Progenitor cell of endocrine pancreas (in vitro differentiated cells): ENCODE results near the gene NEK4. TPM values are rescaled to one million over a fixed set of nuclear protein-coding genes. Genes with fewer than 3 reads are reported as not detected.
"Not testable (repeated sequence)": the region's sequence is repeated elsewhere in the genome, so short reads cannot be mapped to it uniquely, and the experiment has no call there.

Source experiments
- DNase-seq: peaks from one replicate; pipeline ENCODE4 v3.0.0; 2021; ENCODE audit warnings: low spot score; ENCODE audit not compliant: unreplicated experiment
- H3K27ac Mint-ChIP-seq: 2 replicates; pipeline ENCODE4 v1.8.0; 2021; ENCODE audit warnings: mild to moderate bottlenecking, moderate library complexity, mixed read lengths
- H3K27me3 Mint-ChIP-seq: 2 replicates; pipeline ENCODE4 v1.8.0; 2021; ENCODE audit warnings: mixed read lengths
- H3K36me3 Mint-ChIP-seq: 2 replicates; pipeline ENCODE4 v1.8.0; 2022; ENCODE audit warnings: mixed read lengths; ENCODE audit not compliant: insufficient read depth
- H3K4me1 Mint-ChIP-seq: 2 replicates; pipeline ENCODE4 v1.8.0; 2021; ENCODE audit warnings: low read depth, mixed read lengths
- H3K4me3 Mint-ChIP-seq: 2 replicates; pipeline ENCODE4 v1.8.0; 2021; ENCODE audit warnings: low read depth, mild to moderate bottlenecking, moderate library complexity, mixed read lengths
- H3K9me3 Mint-ChIP-seq: 2 replicates; pipeline ENCODE4 v1.8.0; 2021; ENCODE audit warnings: low read depth, mixed read lengths
- total RNA-seq: library from RNA; stranded (reverse); gene quantifications from 2 replicates; pipeline ENCODE4 v1.2.1, GENCODE V29; 2021
- TF ChIP-seq, protein P1 (sequence below): fragments of 200-600 bp; sonication (generic); IDR thresholded peaks from one replicate; pipeline ENCODE4 v1.5.0; 2021; ENCODE audit warnings: antibody characterized with exemption, mild to moderate bottlenecking; ENCODE audit not compliant: unreplicated experiment

NEK4 gene
- total RNA-seq, 1 donor from 2014 or later = 51.1 TPM

- no peaks in the 10 kb centered on the region for H3K9me3 Mint-ChIP-seq
- peak; percentile 7 for DNase-seq
- H3K27me3 Mint-ChIP-seq = peaks cover 18% of the 10 kb centered on the region
- TF ChIP-seq, protein P1, sequence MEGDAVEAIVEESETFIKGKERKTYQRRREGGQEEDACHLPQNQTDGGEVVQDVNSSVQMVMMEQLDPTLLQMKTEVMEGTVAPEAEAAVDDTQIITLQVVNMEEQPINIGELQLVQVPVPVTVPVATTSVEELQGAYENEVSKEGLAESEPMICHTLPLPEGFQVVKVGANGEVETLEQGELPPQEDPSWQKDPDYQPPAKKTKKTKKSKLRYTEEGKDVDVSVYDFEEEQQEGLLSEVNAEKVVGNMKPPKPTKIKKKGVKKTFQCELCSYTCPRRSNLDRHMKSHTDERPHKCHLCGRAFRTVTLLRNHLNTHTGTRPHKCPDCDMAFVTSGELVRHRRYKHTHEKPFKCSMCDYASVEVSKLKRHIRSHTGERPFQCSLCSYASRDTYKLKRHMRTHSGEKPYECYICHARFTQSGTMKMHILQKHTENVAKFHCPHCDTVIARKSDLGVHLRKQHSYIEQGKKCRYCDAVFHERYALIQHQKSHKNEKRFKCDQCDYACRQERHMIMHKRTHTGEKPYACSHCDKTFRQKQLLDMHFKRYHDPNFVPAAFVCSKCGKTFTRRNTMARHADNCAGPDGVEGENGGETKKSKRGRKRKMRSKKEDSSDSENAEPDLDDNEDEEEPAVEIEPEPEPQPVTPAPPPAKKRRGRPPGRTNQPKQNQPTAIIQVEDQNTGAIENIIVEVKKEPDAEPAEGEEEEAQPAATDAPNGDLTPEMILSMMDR = no peak
- no peaks in the 10 kb centered on the region for H3K36me3 Mint-ChIP-seq
- no peak overlapping the region for H3K4me3 Mint-ChIP-seq
- peaks cover 21% of the 10 kb centered on the region for H3K4me1 Mint-ChIP-seq
- no peak overlapping the region for H3K27ac Mint-ChIP-seq
These were observed 7.4 kb upstream of the NEK4 start for GRCh38 chr3:52777959-52778805.

DNA sequence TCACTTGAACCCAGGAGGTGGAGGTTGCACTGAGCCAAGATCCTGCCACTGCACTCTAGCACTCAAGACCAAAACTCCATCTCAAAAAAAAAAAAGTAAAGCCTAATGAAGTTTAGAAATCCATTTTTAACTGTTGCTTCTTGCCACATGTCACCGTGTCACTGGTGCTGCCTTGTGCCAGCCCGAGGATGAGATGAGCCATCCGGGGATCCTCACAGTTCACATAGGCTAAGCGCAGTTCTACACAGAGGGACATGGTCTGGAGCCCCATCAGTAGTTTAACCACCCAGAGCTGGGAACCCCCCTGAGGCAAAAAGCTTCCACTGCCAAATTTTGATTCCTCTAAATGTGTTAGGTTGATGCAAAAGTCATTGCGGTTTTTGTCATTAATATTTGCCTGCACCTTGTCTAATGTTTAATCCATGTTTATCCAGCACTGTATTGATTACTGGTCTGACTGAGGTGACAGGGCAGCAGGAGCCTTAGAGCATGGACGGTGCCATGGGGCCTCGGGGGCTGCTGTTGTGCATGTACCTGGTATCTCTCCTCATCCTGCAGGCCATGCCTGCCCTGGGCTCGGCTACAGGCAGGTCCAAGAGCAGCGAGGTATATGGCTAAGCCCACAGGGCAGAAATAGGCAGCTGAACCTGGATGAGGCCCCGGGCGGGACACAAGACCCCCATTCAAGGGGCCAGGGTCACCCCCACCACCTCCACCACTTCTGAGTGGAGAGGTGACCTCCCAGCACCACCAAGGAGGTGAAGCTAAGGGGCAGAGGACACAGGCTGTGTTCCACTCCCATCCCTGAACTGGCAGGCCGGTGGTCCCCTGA lies 6.6 kb upstream of the NEK4 start, which contains the start of gene ITIH1:
TSS of gene ITIH1 (plus strand) at position 473 of the 832 bp plus-strand sequence. CDS start at position 490, 17 bp downstream.
- Mint-ChIP-seq H3K27me3 (peaks cover 13% of the 10 kb centered on the region), H3K4me1 (peaks cover 21% of the 10 kb centered on the region), H3K36me3 (no peaks in the 10 kb centered on the region), H3K27ac (no peak within 1 kb of the TSS), H3K9me3 (no peaks in the 10 kb centered on the region), H3K4me3 (no peak within 1 kb of the TSS)
- DNase-seq = peak; percentile 8
- TF ChIP-seq, protein P1 = no peak

DNA sequence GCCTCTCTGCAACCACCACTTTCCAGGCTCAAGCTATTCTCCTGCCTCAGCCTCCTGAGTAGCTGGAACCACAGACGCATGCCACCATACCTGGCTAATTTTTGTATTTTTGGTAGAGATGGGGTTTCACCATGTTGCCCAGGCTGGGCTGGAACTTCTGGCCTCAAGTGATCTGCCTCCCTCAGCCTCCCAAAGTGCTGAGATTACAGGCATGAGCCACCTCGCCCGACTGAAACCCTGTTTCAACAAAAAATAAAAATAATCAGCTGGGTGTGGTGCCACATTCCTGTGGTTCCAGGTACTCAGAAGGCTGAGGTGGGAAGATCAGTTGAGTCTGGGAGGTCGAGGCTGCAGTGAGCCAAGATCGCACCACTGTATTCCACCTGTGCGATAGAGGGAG lies 5.7 kb upstream of the NEK4 start:
- H3K4me3 Mint-ChIP-seq, H3K9me3 Mint-ChIP-seq, DNase-seq, H3K27me3 Mint-ChIP-seq, H3K27ac Mint-ChIP-seq, H3K36me3 Mint-ChIP-seq: not testable (repeated sequence)
- H3K4me1 Mint-ChIP-seq = peaks cover 23% of the 10 kb centered on the region

DNA sequence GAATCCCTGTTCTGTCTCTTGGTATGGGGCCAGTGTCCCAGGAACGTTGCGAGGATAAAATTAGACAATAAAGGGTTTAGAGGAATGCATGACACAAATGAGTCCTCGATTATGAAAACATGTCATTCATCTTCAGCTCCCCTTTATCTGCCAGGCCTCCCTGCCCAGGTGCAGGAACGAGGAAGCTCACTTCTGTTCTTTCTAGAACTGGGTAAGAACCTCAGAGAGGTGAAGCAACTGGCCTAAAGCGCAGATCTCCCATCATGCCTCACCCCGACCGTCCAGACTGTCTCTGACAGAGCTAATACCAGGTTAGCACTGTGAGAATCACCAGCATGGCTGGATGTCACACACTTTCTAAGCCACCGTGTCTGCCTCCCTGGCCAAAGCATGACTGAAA lies 5.1 kb upstream of the NEK4 start:
- TF ChIP-seq, protein P1 = no peak
- Mint-ChIP-seq H3K27ac (no peak overlapping the region), H3K27me3 (no peaks in the 10 kb centered on the region), H3K4me1 (peaks cover 27% of the 10 kb centered on the region), H3K4me3 (no peak overlapping the region), H3K36me3 (no peaks in the 10 kb centered on the region), H3K9me3 (no peaks in the 10 kb centered on the region)
- DNase-seq = no peak

- Mint-ChIP-seq H3K27ac (peak overlapping the region; percentile 86), H3K36me3 (no peaks in the 10 kb centered on the region), H3K9me3 (no peaks in the 10 kb centered on the region), H3K27me3 (no peaks in the 10 kb centered on the region), H3K4me3 (no peak overlapping the region), H3K4me1 (peaks cover 27% of the 10 kb centered on the region)
- no peak for DNase-seq
- TF ChIP-seq, protein P1 = no peak
These were observed 4.4 kb upstream of the NEK4 start for GRCh38 chr3:52774901-52775864.
